T-helper 1 cell (primary cell): ENCODE measurements around the gene FNBP1.
"Not testable (repeated sequence)": the region's sequence is repeated elsewhere in the genome, so short reads cannot be mapped to it uniquely, and the experiment has no call there.

Experiments used
- DNase-seq, 5 donors: peaks; one replicate each; pipeline ENCODE4 v3.0.0-alpha.2; 2012 to 2020

FNBP1 gene

GRCh38 chr9:129989740-129990139 lies 53.2 kb downstream of the FNBP1 start:
- DNase-seq = no peak

GRCh38 chr9:129989362-129989708 lies 53.7 kb downstream of the FNBP1 start:
- DNase-seq = no peak

- no peak for DNase-seq
Observed at GRCh38 chr9:129988607-129989361, 54.2 kb downstream of the FNBP1 start.

- no peak for DNase-seq
Observed at GRCh38 chr9:129987941-129988340, 55.0 kb downstream of the FNBP1 start.

GRCh38 chr9:129987047-129987446 lies 55.9 kb downstream of the FNBP1 start:
- DNase-seq = peak in 1 of 5 donors; percentile 47

- not testable (repeated sequence) for DNase-seq
Observed at GRCh38 chr9:129984589-129984988, 58.4 kb downstream of the FNBP1 start.

GRCh38 chr9:129983891-129984290 lies 59.1 kb downstream of the FNBP1 start:
- DNase-seq = no peak

- DNase-seq = no peak
Observed at GRCh38 chr9:129981180-129981907, 61.6 kb downstream of the FNBP1 start.

GRCh38 chr9:129980224-129980623 lies 62.8 kb downstream of the FNBP1 start:
- DNase-seq = not testable (repeated sequence)

GRCh38 chr9:129979071-129979745 lies 63.8 kb downstream of the FNBP1 start:
- DNase-seq = no peak

- no peak for DNase-seq
Observed at GRCh38 chr9:129972816-129973215, 70.2 kb downstream of the FNBP1 start.

- DNase-seq = no peak
Observed at GRCh38 chr9:129968690-129969485, 74.1 kb downstream of the FNBP1 start.

- DNase-seq = no peak
Observed at GRCh38 chr9:129964901-129965734, 77.9 kb downstream of the FNBP1 start.

- peak; percentile 59 to 85 (median 71) for DNase-seq
Observed at GRCh38 chr9:129962889-129963703, 79.9 kb downstream of the FNBP1 start.

GRCh38 chr9:129962451-129962864 lies 80.5 kb downstream of the FNBP1 start:
- no peak for DNase-seq

GRCh38 chr9:129958796-129959195 lies 84.2 kb downstream of the FNBP1 start:
- no peak for DNase-seq

- DNase-seq = no peak
Observed at GRCh38 chr9:129954868-129955550, 88.0 kb downstream of the FNBP1 start.

GRCh38 chr9:129953736-129954135 lies 89.3 kb downstream of the FNBP1 start:
- DNase-seq = no peak

GRCh38 chr9:129952337-129952736 lies 90.7 kb downstream of the FNBP1 start:
- DNase-seq = no peak

- DNase-seq = no peak
Observed at GRCh38 chr9:129949821-129950220, 93.2 kb downstream of the FNBP1 start.
